ENCODE results near the gene FRMD4A.

GRCh38 chr10:13685885-13686284, 644.8 kb downstream of the FRMD4A start:
- TF ChIP-seq CTCF (IDR thresholded peaks at IDR 0.05 in 4 of 5, conservative IDR thresholded peaks at IDR 0.05 in 1 of 5) (no peak), POLR2A (IDR thresholded peaks at IDR 0.05) (no peak)
